Calu3 (cell line): Measurements from ENCODE around the gene PSMD14. TPM values are rescaled to one million over a fixed set of nuclear protein-coding genes. Genes with fewer than 3 reads are reported as not detected.
A peak's percentile ranks its signal among the peaks of the same experiment; 100 is the strongest.

Experiments used
- BruUV-seq: library from RNA; stranded (reverse); fragments of 400-500 nt; replicated peaks from 2 replicates; lab custom pipeline; 2021; lab: Mats Ljungman, UMichigan
- CTCF ChIA-PET: fragments of 300-600 bp; sonication (Branson Sonifier 250); formaldehyde crosslinking; loops from one replicate; lab custom pipeline; 2022; ENCODE audit warnings: antibody characterized with exemption; lab: Charles Lee
- DNase-seq: peaks from one replicate; pipeline ENCODE4 v3.0.0; 2022
- H3K27ac Mint-ChIP-seq: one replicate; pipeline ENCODE4 v1.8.0; 2022; ENCODE audit warnings: mixed read lengths; ENCODE audit not compliant: unreplicated experiment
- H3K27me3 Mint-ChIP-seq: one replicate; pipeline ENCODE4 v1.8.0; 2022; ENCODE audit warnings: mixed read lengths; ENCODE audit not compliant: unreplicated experiment
- H3K36me3 Mint-ChIP-seq: one replicate; pipeline ENCODE4 v1.8.0; 2022; ENCODE audit warnings: mild to moderate bottlenecking, moderate library complexity, mixed read lengths; ENCODE audit not compliant: insufficient read depth, unreplicated experiment
- H3K4me1 Mint-ChIP-seq: one replicate; pipeline ENCODE4 v1.8.0; 2022; ENCODE audit warnings: mild to moderate bottlenecking, low read depth, mixed read lengths; ENCODE audit not compliant: unreplicated experiment
- H3K4me3 Mint-ChIP-seq: one replicate; pipeline ENCODE4 v1.8.0; 2022; ENCODE audit warnings: mild to moderate bottlenecking, low read depth, moderate library complexity, mixed read lengths; ENCODE audit not compliant: unreplicated experiment
- H3K9me3 Mint-ChIP-seq: one replicate; pipeline ENCODE4 v1.8.0; 2022; ENCODE audit warnings: low read depth, mixed read lengths; ENCODE audit not compliant: unreplicated experiment
- CTCF ChIP-seq: fragments of 200-600 bp; IDR thresholded peaks from one replicate; pipeline ENCODE4 v1.8.0; 2022; ENCODE audit warnings: antibody characterized with exemption; ENCODE audit not compliant: unreplicated experiment
- intact Hi-C: fragments of 100-400 bp; cut with micrococcal nuclease; formaldehyde crosslinking; loops from one replicate; pipeline ENCODE4 v1.10.0; 2022; ENCODE audit not compliant: unreplicated experiment
- total RNA-seq: library from RNA; stranded (reverse); gene quantifications from 2 replicates; pipeline ENCODE4 v1.2.3, GENCODE V29; 2022

Gene PSMD14
- total RNA-seq, 1 experiment from 2014 or later, result 97.4 TPM

GRCh38 chr2:161415034-161415986 lies 107.1 kb downstream of the PSMD14 start:
- peaks cover 45% of the 10 kb centered on the region for H3K27me3 Mint-ChIP-seq
- CTCF ChIA-PET, result interaction anchor here (1.0 kb wide), 1 partner anchor 8 kb away, joined by 3 read pairs; no protein-coding TSS in a partner anchor
- peaks cover 25% of the 10 kb centered on the region for H3K4me1 Mint-ChIP-seq
- DNase-seq, result no peak
- peak overlapping the region; percentile 66 for H3K4me3 Mint-ChIP-seq
- no peak overlapping the region for H3K27ac Mint-ChIP-seq
- intact Hi-C loops, result no loop called here
- TF ChIP-seq CTCF, result no peak
- BruUV-seq, result no TSS peak
- H3K9me3 Mint-ChIP-seq, result no peaks in the 10 kb centered on the region
- H3K36me3 Mint-ChIP-seq, result peaks cover 16% of the 10 kb centered on the region

DNA sequence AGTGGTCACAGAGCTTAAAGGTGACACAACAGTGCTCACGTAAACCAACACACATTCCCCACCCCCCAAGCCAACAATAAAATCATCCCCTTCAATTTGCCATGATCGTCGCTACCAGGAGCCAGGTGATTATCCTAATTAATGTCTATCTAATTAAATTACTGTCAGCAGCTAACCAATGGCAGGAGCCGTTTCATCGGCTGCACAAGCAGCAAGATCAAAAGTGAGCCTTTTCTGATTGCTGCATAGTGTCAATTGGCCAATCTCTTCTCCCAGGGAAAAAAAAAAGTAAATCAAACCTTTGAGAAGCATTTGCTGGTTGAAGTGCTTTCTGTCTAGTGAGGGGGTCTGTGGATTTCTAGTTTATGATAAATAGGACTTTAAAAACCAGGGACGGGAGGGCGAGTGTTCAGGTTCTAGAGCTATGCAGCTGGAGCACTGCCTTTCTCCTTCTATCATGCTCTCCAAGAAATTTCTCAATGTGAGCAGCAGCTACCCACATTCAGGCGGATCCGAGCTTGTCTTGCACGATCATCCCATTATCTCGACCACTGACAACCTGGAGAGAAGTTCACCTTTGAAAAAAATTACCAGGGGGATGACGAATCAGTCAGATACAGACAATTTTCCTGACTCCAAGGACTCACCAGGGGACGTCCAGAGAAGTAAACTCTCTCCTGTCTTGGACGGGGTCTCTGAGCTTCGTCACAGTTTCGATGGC lies 107.9 kb downstream of the PSMD14 start, which contains the start of gene TBR1:
Gene TBR1 (plus strand): TSS at position 311 of the 721 bp plus-strand sequence. CDS start 114 bp downstream, at position 425.
- intact Hi-C loops, result no loop called here
- Mint-ChIP-seq H3K27ac (no peak within 1 kb of the TSS), H3K4me1 (peaks cover 25% of the 10 kb centered on the region)

GRCh38 chr2:161416708-161417437 lies 108.6 kb downstream of the PSMD14 start:
- Mint-ChIP-seq H3K4me1 (peaks cover 25% of the 10 kb centered on the region), H3K4me3 (peak overlapping the region; percentile 66), H3K36me3 (peaks cover 16% of the 10 kb centered on the region), H3K27me3 (peaks cover 45% of the 10 kb centered on the region), H3K27ac (no peak overlapping the region), H3K9me3 (no peaks in the 10 kb centered on the region)
- CTCF ChIA-PET, result no interaction called here
- no peak for DNase-seq
- TF ChIP-seq CTCF, result no peak
- intact Hi-C loops, result no loop called here
- BruUV-seq, result no TSS peak

More for the DNA sequence above, 107.9 kb downstream of the PSMD14 start, which contains the start of gene TBR1:
- Mint-ChIP-seq H3K4me3 (peak within 1 kb of the TSS; percentile 66), H3K27me3 (peaks cover 45% of the 10 kb centered on the region), H3K36me3 (peaks cover 16% of the 10 kb centered on the region), H3K9me3 (no peaks in the 10 kb centered on the region)
- CTCF ChIA-PET, result interaction anchor here (1.0 kb wide), 1 partner anchor 9 kb away, joined by 3 read pairs; no protein-coding TSS in a partner anchor
- no TSS peak for BruUV-seq
- TF ChIP-seq CTCF, result no peak
- DNase-seq, result no peak
